GM23338 (cell line): ENCODE data around the gene NINJ1. TPM values are rescaled to one million over a fixed set of nuclear protein-coding genes. Genes with fewer than 3 reads are reported as not detected.

ENCODE experiments used
- ATAC-seq: fragments of 200-7000 bp; cut with Tn5 transposase; 3 replicates; pipeline ENCODE4 v1.9.1; 2020
- DNase-seq: peaks from one replicate; pipeline ENCODE4 v3.0.0-alpha.2; 2015; ENCODE audit warnings: low spot score
- H2AFZ ChIP-seq: fragments of 200-600 bp; sonication (generic); 2 replicates; pipeline ENCODE4 v1.8.0; 2016; ENCODE audit warnings: antibody characterized with exemption, mild to moderate bottlenecking, moderate library complexity
- H3F3A ChIP-seq: fragments of 200-600 bp; sonication (generic); replicated peaks from 2 replicates; pipeline ENCODE4 v1.8.0; 2017; ENCODE audit warnings: antibody characterized with exemption, mixed run types, low read depth
- H3K27ac ChIP-seq: fragments of 200-600 bp; sonication (generic); 2 replicates; pipeline ENCODE4 v1.6.1; 2016; ENCODE audit warnings: low read depth
- H3K27me3 ChIP-seq: fragments of 200-600 bp; sonication (generic); 2 replicates; pipeline ENCODE4 v1.8.0; 2016; ENCODE audit warnings: mild to moderate bottlenecking, mixed run types, moderate library complexity; ENCODE audit not compliant: insufficient read depth
- H3K36me3 ChIP-seq: fragments of 200-600 bp; sonication (generic); 2 replicates; pipeline ENCODE4 v1.8.0; 2016; ENCODE audit warnings: mild to moderate bottlenecking; ENCODE audit not compliant: insufficient read depth
- H3K4me1 ChIP-seq: fragments of 200-600 bp; sonication (generic); 2 replicates; pipeline ENCODE4 v1.8.0; 2016; ENCODE audit warnings: mild to moderate bottlenecking, moderate library complexity; ENCODE audit not compliant: insufficient read depth
- H3K4me2 ChIP-seq: fragments of 200-600 bp; sonication (generic); 2 replicates; pipeline ENCODE4 v1.7.1; 2017; ENCODE audit warnings: mixed run types
- H3K4me3 ChIP-seq: fragments of 200-600 bp; sonication (generic); 2 replicates; pipeline ENCODE4 v1.6.1; 2016; ENCODE audit warnings: mixed run types
- H3K79me2 ChIP-seq: fragments of 200-600 bp; sonication (generic); replicated peaks from 2 replicates; pipeline ENCODE4 v1.8.0; 2017; ENCODE audit warnings: mild to moderate bottlenecking; ENCODE audit not compliant: insufficient read depth
- H3K9me2 ChIP-seq: fragments of 200-600 bp; sonication (generic); 2 replicates; pipeline ENCODE4 v1.8.0; 2017; ENCODE audit not compliant: insufficient read depth
- H4K20me1 ChIP-seq: fragments of 200-600 bp; sonication (generic); replicated peaks from 2 replicates; pipeline ENCODE4 v1.8.0; 2017; ENCODE audit warnings: mild to moderate bottlenecking; ENCODE audit not compliant: insufficient read depth
- H3K27ac Mint-ChIP-seq: 2 replicates; pipeline ENCODE4 v1.8.0; 2020; ENCODE audit warnings: inconsistent platforms, mild to moderate bottlenecking, moderate library complexity, mixed read lengths
- H3K27me3 Mint-ChIP-seq: 3 replicates; pipeline ENCODE4 v1.8.0; 2022; ENCODE audit warnings: low read depth, mild to moderate bottlenecking, moderate library complexity, mixed read lengths, inconsistent platforms; ENCODE audit not compliant: insufficient read depth, poor library complexity
- H3K36me3 Mint-ChIP-seq: 3 replicates; pipeline ENCODE4 v1.8.0; 2021; ENCODE audit warnings: low read depth, mild to moderate bottlenecking, inconsistent platforms, moderate library complexity, mixed read lengths
- H3K4me1 Mint-ChIP-seq: 3 replicates; pipeline ENCODE4 v1.8.0; 2020; ENCODE audit warnings: mild to moderate bottlenecking, inconsistent platforms, mixed read lengths
- H3K4me3 Mint-ChIP-seq: 3 replicates; pipeline ENCODE4 v1.8.0; 2021; ENCODE audit warnings: moderate library complexity, mild to moderate bottlenecking, inconsistent platforms, mixed read lengths
- H3K9me3 Mint-ChIP-seq: 3 replicates; pipeline ENCODE4 v1.8.0; 2020; ENCODE audit warnings: moderate library complexity, mild to moderate bottlenecking, inconsistent platforms, mixed read lengths
- CREB1 ChIP-seq: fragments of 250-450 bp; sonication (Bioruptor Pico); IDR thresholded peaks from 2 replicates; pipeline ENCODE4 v1.5.0; 2020; ENCODE audit warnings: low read depth, mild to moderate bottlenecking, moderate library complexity
- EZH2 ChIP-seq: fragments of 200-600 bp; sonication (generic); IDR thresholded peaks from one replicate; pipeline ENCODE4 v1.8.0; 2017; ENCODE audit warnings: antibody characterized with exemption, mild to moderate bottlenecking, low read depth; ENCODE audit not compliant: unreplicated experiment
- EZH2phosphoT487 ChIP-seq: fragments of 200-600 bp; sonication (generic); IDR thresholded peaks from one replicate; pipeline ENCODE4 v1.8.1; 2018; ENCODE audit warnings: antibody characterized with exemption; ENCODE audit not compliant: unreplicated experiment
- JUNB ChIP-seq: IDR thresholded peaks from one replicate; pipeline ENCODE4 v1.6.1; 2016; ENCODE audit warnings: antibody characterized with exemption; ENCODE audit not compliant: unreplicated experiment
- NANOG ChIP-seq: IDR thresholded peaks from 2 replicates; pipeline ENCODE4 v1.6.1; 2016; ENCODE audit warnings: antibody characterized with exemption, borderline replicate concordance
- POLR2AphosphoS5 ChIP-seq: IDR thresholded peaks from 2 replicates; pipeline ENCODE4 v1.6.1; 2016; ENCODE audit warnings: antibody characterized with exemption, low read depth
- STAT1 ChIP-seq: IDR thresholded peaks from one replicate; pipeline ENCODE4 v1.6.1; 2016; ENCODE audit warnings: antibody characterized with exemption; ENCODE audit not compliant: unreplicated experiment
- ZNF114 ChIP-seq: fragments of 250-450 bp; sonication (Bioruptor Pico); IDR thresholded peaks from 2 replicates; pipeline ENCODE4 v1.5.0; 2020; ENCODE audit warnings: mild to moderate bottlenecking, moderate library complexity
- ZNF331 ChIP-seq: fragments of 250-450 bp; sonication (Bioruptor Pico); IDR thresholded peaks from 2 replicates; pipeline ENCODE4 v1.5.0; 2020; ENCODE audit warnings: low read depth, mild to moderate bottlenecking, moderate library complexity
- polyA plus RNA-seq: library from polyadenylated mRNA; unstranded; fragments of >200 nt; fragmentation: Nextera tagmentation; extraction: Ambion mirVana; gene quantifications from 2 replicates; pipeline ENCODE4 v1.2.1, GENCODE V29; 2016
- total RNA-seq: library from RNA; depleted of rRNA; stranded (reverse); fragments of >200 nt; shearing (Covaris generic); gene quantifications from 2 replicates; pipeline ENCODE4 v1.2.3, GENCODE V29; 2014
- TF ChIP-seq, protein P1 (sequence below): IDR thresholded peaks from one replicate; pipeline ENCODE4 v1.6.1; 2018; ENCODE audit warnings: antibody characterized with exemption; ENCODE audit not compliant: unreplicated experiment
- TF ChIP-seq, protein P2 (sequence below): fragments of 250-450 bp; sonication (Bioruptor Pico); IDR thresholded peaks from 2 replicates; pipeline ENCODE4 v1.5.0; 2020; ENCODE audit warnings: mild to moderate bottlenecking, moderate library complexity
- TF ChIP-seq, protein P3 (sequence below): IDR thresholded peaks from 2 replicates; pipeline ENCODE4 v1.6.1; 2016; ENCODE audit warnings: antibody characterized with exemption
- TF ChIP-seq, protein P4 (sequence below), 2 experiments: fragments of 200-600 bp in 1 of 2; sonication (generic) in 1 of 2; conservative IDR thresholded peaks; 2 replicates each; pipeline versions ENCODE4 v1.5.1 to v1.6.1; 2016 to 2017; ENCODE audit warnings: antibody characterized with exemption in 2 of 2, low read depth in 2 of 2, mild to moderate bottlenecking in 2 of 2, moderate library complexity in 1 of 2

The NINJ1 gene
- total and polyA plus RNA-seq, 2 experiments from 2014 or later = 36.3 to 39.7 TPM

DNA sequence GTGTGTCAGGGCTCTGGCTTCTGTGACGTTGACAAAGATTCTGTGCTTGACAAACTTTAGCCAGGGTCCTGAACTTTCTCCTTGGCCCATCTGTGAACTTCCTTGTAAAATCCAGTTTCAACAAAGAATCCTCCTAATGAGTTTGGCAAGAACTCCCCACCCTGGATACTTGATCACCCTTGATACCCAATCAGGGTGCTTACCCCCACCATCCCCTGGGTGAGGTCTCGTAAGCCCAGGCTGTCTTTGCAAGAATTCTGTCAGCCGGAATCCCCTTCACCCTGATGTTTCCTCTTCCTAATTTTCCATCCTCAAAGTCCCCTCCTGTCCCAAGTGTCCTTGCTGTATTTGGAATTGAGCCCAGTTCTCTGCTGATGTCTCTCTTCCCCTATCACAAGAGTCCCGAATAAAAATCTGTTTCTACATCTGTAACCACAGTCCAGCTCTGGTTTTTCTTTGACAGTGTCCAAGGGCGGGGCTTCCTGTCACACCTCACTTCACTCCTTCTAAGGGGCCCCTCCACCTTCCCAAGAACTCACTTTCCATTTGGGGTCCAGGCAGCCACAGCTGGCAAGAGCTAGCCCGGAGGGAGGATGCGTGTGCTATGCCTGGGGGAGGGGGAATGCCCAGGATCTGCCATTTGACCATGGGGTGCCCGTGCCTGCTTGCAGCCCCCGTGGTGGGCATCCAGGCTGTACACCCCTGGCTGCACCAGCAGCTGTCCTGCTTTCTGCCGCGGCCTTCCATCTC, 40.7 kb downstream of the NINJ1 start:
- H3K36me3 Mint-ChIP-seq = no peaks in the 10 kb centered on the region
- H3K9me3 Mint-ChIP-seq = no peaks in the 10 kb centered on the region; the same call in 2 of the 3 replicates
- H3K27me3 Mint-ChIP-seq = peaks cover 7% of the 10 kb centered on the region
- H3K4me1 Mint-ChIP-seq = peaks cover 13% of the 10 kb centered on the region
- Histone ChIP-seq H3K9me2 (no peaks in the 10 kb centered on the region), H3K36me3 (no peaks in the 10 kb centered on the region; the same call in 1 of the 2 replicates), H3F3A (0 out of 2 replicates have a peak, but pooled peaks cover 8% of the 10 kb centered on the region), H3K4me3 (no peak overlapping the region), H3K4me1 (0 out of 2 replicates have a peak, but pooled peaks cover 3% of the 10 kb centered on the region), H2AFZ (no peak overlapping the region), H3K27ac (no peak overlapping the region), H3K4me2 (no peak overlapping the region), H4K20me1 (no peaks in the 10 kb centered on the region), H3K79me2 (no peaks in the 10 kb centered on the region), H3K27me3 (peaks cover 8% of the 10 kb centered on the region; the same call in 1 of the 2 replicates)
- TF ChIP-seq EZH2phosphoT487 = no peak
- TF ChIP-seq EZH2 = no peak
- TF ChIP-seq ZNF331 = no peak
- TF ChIP-seq, protein P1, sequence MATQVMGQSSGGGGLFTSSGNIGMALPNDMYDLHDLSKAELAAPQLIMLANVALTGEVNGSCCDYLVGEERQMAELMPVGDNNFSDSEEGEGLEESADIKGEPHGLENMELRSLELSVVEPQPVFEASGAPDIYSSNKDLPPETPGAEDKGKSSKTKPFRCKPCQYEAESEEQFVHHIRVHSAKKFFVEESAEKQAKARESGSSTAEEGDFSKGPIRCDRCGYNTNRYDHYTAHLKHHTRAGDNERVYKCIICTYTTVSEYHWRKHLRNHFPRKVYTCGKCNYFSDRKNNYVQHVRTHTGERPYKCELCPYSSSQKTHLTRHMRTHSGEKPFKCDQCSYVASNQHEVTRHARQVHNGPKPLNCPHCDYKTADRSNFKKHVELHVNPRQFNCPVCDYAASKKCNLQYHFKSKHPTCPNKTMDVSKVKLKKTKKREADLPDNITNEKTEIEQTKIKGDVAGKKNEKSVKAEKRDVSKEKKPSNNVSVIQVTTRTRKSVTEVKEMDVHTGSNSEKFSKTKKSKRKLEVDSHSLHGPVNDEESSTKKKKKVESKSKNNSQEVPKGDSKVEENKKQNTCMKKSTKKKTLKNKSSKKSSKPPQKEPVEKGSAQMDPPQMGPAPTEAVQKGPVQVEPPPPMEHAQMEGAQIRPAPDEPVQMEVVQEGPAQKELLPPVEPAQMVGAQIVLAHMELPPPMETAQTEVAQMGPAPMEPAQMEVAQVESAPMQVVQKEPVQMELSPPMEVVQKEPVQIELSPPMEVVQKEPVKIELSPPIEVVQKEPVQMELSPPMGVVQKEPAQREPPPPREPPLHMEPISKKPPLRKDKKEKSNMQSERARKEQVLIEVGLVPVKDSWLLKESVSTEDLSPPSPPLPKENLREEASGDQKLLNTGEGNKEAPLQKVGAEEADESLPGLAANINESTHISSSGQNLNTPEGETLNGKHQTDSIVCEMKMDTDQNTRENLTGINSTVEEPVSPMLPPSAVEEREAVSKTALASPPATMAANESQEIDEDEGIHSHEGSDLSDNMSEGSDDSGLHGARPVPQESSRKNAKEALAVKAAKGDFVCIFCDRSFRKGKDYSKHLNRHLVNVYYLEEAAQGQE = no peak
- TF ChIP-seq POLR2AphosphoS5 = no peak
- no peak for TF ChIP-seq ZNF114 (CRISPR knock-in tag)
- TF ChIP-seq, protein P2, sequence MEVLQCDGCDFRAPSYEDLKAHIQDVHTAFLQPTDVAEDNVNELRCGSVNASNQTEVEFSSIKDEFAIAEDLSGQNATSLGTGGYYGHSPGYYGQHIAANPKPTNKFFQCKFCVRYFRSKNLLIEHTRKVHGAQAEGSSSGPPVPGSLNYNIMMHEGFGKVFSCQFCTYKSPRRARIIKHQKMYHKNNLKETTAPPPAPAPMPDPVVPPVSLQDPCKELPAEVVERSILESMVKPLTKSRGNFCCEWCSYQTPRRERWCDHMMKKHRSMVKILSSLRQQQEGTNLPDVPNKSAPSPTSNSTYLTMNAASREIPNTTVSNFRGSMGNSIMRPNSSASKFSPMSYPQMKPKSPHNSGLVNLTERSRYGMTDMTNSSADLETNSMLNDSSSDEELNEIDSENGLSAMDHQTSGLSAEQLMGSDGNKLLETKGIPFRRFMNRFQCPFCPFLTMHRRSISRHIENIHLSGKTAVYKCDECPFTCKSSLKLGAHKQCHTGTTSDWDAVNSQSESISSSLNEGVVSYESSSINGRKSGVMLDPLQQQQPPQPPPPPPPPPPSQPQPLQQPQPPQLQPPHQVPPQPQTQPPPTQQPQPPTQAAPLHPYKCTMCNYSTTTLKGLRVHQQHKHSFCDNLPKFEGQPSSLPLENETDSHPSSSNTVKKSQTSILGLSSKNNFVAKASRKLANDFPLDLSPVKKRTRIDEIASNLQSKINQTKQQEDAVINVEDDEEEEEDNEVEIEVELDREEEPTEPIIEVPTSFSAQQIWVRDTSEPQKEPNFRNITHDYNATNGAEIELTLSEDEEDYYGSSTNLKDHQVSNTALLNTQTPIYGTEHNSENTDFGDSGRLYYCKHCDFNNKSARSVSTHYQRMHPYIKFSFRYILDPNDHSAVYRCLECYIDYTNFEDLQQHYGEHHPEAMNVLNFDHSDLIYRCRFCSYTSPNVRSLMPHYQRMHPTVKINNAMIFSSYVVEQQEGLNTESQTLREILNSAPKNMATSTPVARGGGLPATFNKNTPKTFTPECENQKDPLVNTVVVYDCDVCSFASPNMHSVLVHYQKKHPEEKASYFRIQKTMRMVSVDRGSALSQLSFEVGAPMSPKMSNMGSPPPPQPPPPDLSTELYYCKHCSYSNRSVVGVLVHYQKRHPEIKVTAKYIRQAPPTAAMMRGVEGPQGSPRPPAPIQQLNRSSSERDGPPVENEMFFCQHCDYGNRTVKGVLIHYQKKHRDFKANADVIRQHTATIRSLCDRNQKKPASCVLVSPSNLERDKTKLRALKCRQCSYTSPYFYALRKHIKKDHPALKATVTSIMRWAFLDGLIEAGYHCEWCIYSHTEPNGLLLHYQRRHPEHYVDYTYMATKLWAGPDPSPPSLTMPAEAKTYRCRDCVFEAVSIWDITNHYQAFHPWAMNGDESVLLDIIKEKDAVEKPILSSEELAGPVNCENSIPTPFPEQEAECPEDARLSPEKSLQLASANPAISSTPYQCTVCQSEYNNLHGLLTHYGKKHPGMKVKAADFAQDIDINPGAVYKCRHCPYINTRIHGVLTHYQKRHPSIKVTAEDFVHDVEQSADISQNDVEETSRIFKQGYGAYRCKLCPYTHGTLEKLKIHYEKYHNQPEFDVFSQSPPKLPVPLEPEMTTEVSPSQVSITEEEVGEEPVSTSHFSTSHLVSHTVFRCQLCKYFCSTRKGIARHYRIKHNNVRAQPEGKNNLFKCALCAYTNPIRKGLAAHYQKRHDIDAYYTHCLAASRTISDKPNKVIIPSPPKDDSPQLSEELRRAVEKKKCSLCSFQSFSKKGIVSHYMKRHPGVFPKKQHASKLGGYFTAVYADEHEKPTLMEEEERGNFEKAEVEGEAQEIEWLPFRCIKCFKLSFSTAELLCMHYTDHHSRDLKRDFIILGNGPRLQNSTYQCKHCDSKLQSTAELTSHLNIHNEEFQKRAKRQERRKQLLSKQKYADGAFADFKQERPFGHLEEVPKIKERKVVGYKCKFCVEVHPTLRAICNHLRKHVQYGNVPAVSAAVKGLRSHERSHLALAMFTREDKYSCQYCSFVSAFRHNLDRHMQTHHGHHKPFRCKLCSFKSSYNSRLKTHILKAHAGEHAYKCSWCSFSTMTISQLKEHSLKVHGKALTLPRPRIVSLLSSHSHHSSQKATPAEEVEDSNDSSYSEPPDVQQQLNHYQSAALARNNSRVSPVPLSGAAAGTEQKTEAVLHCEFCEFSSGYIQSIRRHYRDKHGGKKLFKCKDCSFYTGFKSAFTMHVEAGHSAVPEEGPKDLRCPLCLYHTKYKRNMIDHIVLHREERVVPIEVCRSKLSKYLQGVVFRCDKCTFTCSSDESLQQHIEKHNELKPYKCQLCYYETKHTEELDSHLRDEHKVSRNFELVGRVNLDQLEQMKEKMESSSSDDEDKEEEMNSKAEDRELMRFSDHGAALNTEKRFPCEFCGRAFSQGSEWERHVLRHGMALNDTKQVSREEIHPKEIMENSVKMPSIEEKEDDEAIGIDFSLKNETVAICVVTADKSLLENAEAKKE (CRISPR knock-in tag) = no peak
- no peak for TF ChIP-seq CREB1
- TF ChIP-seq, protein P3, sequence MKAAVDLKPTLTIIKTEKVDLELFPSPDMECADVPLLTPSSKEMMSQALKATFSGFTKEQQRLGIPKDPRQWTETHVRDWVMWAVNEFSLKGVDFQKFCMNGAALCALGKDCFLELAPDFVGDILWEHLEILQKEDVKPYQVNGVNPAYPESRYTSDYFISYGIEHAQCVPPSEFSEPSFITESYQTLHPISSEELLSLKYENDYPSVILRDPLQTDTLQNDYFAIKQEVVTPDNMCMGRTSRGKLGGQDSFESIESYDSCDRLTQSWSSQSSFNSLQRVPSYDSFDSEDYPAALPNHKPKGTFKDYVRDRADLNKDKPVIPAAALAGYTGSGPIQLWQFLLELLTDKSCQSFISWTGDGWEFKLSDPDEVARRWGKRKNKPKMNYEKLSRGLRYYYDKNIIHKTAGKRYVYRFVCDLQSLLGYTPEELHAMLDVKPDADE = no peak
- TF ChIP-seq NANOG = no peak
- TF ChIP-seq JUNB = no peak
- no peak for TF ChIP-seq STAT1
- TF ChIP-seq, protein P4, sequence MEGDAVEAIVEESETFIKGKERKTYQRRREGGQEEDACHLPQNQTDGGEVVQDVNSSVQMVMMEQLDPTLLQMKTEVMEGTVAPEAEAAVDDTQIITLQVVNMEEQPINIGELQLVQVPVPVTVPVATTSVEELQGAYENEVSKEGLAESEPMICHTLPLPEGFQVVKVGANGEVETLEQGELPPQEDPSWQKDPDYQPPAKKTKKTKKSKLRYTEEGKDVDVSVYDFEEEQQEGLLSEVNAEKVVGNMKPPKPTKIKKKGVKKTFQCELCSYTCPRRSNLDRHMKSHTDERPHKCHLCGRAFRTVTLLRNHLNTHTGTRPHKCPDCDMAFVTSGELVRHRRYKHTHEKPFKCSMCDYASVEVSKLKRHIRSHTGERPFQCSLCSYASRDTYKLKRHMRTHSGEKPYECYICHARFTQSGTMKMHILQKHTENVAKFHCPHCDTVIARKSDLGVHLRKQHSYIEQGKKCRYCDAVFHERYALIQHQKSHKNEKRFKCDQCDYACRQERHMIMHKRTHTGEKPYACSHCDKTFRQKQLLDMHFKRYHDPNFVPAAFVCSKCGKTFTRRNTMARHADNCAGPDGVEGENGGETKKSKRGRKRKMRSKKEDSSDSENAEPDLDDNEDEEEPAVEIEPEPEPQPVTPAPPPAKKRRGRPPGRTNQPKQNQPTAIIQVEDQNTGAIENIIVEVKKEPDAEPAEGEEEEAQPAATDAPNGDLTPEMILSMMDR (conservative IDR thresholded peaks at IDR 0.05; ENCODE audit: low read depth in 2 of 2) = no peak
- H3K27ac Mint-ChIP-seq = no peak overlapping the region
- DNase-seq (no peak), ATAC-seq (no peak)
- H3K4me3 Mint-ChIP-seq = no peak overlapping the region
